VCaP (cell line): ENCODE results near the gene GDF2.

Experiments
- H3K27ac ChIP-seq: fragments of 450-650 bp; 2 replicates; pipeline ENCODE4 v1.5.1; 2017
- TF ChIP-seq, protein P1 (sequence below): fragments of 450-650 bp; conservative IDR thresholded peaks from 2 replicates; pipeline ENCODE4 v1.5.1; 2017; ENCODE audit warnings: mild to moderate bottlenecking, moderate library complexity

Gene GDF2

DNA sequence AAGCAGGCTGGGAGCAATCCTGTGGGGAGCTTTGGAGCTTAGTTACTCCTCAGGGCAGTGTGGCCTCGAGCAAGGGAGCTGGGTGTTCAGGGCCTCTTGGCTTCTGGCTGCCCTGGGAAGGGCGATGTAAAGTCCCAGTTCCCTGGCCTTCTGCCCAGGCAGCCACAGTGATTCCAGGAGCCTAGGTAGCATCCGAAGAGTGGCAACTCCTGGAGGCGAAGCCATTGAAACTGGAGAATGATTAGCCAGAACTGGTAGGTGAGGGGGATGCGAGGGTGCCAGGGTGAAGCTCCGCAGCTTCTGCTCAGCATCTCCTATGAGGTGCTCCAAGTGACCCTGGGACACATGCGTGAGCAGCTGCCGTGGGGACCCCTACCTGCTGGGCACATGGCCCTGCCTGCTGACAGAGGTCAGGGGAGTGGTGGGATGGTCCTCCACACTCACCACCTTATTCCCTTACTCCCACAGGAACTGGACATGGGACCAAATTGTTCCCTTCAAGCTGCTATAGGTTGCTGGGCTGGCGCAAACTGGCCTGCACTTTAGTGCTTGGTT lies 7.8 kb upstream of the GDF2 start:
- H3K27ac ChIP-seq: no peak overlapping the region
- TF ChIP-seq, protein P1, sequence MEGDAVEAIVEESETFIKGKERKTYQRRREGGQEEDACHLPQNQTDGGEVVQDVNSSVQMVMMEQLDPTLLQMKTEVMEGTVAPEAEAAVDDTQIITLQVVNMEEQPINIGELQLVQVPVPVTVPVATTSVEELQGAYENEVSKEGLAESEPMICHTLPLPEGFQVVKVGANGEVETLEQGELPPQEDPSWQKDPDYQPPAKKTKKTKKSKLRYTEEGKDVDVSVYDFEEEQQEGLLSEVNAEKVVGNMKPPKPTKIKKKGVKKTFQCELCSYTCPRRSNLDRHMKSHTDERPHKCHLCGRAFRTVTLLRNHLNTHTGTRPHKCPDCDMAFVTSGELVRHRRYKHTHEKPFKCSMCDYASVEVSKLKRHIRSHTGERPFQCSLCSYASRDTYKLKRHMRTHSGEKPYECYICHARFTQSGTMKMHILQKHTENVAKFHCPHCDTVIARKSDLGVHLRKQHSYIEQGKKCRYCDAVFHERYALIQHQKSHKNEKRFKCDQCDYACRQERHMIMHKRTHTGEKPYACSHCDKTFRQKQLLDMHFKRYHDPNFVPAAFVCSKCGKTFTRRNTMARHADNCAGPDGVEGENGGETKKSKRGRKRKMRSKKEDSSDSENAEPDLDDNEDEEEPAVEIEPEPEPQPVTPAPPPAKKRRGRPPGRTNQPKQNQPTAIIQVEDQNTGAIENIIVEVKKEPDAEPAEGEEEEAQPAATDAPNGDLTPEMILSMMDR: no peak

DNA sequence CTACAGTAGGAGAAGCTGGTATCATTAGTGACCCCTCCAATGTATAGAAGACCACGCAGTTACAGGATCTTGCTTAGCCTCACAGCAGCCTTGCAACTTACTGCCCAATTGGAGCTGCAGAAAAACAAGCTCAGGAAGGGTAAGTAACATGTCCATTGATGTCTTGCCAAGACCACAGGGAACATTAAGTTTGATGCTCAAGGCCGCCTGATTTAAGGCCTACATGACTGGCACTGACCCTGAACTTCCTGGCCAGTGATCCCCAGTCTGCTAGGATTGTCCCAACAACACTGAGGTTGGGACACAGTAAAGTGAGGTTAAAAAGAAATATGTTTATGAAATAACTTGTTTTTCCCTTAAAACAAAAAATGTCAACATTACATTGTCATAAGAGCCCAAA lies 6.8 kb upstream of the GDF2 start:
- TF ChIP-seq, protein P1: no peak
- H3K27ac ChIP-seq: no peak overlapping the region

DNA sequence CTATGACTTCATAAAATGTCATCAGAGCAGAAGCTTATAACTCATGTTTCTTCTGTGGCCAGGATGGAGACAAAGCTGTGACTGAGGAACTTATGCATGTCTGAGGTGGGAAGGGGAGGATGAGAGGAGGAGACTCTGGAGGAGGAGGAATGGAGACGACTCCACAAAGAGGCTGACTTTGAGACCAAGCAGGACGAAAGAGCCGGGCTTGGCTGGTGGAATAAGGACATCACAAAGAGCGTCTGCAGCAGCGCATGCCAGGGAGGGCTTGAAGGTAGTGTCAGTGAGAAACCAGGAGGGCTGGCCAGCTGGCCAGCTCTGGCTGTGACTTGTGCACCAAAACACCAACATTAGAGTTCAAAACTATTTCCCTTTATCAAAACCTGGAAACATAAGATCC lies 6.1 kb upstream of the GDF2 start:
- TF ChIP-seq, protein P1: no peak
- no peak overlapping the region for H3K27ac ChIP-seq

DNA sequence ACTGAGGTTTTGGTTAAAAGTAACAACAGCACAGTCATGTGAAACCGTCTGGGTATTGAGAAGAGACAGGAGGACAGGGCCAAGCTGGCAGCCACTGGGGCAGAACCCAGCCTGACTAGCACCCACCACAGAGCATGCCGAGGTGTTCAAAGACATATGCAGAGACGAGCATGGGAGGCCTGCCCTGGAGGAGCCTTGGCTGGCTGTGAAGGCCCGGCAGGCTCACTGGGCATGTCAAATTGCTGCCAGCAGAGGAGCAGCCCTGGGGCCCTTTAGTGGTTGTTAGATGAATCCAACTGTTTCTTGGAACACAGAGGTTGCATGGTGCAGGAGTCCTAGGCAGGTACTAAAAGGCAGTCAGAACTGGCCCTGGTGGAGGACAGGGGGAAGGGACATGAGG lies 5.0 kb upstream of the GDF2 start:
- TF ChIP-seq, protein P1: no peak
- no peak overlapping the region for H3K27ac ChIP-seq

DNA sequence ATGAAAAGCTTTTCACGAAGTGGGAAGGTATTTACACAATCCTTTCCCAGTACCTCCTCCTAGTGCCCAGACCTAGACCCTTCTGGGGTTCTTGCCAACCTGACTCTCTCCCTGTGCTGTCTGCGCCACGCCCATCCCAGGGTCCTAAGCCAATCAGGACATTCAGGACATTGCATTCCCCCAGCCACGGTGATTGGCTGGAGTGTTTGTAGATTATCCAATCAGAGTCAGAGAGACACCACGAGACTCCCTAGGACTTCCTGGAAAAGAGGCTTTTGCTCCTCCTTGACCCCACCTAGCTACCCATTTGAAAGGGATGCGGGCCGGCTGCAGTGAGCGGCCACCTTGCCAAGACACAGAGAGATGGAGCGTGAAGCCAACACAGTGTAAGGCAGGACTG lies 3.5 kb upstream of the GDF2 start:
- H3K27ac ChIP-seq: no peak overlapping the region
- TF ChIP-seq, protein P1: no peak

DNA sequence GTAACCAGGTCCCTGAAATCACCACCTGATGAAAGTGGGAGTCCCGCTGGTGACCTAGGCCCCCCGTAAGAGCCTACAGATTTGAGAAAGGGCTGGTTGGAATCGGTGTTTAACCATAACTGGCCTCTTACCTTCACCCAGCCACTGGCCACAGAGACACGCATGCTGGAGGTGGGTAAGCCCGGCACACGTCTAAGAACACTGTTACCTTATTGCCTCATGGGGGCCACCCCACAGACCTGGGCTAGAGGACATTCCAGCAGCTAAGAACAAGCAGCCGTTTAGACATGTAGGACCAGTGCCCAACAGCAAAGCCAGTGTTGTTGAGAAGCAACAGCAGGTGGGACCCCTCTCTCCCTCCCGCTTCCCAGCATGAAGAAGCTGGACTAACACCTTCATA lies 2.5 kb upstream of the GDF2 start:
- TF ChIP-seq, protein P1: no peak
- no peak overlapping the region for H3K27ac ChIP-seq

DNA sequence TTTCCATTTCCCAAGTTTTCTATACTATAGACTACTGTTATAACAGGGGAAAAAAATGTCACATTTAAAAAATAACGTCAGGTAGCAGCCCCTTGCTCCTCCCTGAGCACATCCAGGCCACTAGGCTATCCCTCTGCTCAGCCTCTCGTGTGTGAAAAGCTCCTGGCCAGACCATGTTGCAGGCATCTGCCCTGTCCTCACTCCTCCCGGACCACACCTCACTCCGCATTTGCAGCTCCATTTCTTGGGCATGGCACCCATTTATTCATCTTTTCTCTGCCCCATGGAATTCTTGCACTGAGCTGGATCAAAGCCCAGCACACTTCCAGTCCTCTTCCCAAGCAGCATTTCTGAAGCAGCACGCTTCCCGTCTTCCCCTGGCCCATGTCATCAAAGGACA lies 1.4 kb upstream of the GDF2 start:
- H3K27ac ChIP-seq: no peak overlapping the region
- TF ChIP-seq, protein P1: no peak
